Stomach (tissue), 9 donors: ENCODE data around the gene IL1B. TPM values are rescaled to one million over a fixed set of nuclear protein-coding genes. Genes with fewer than 3 reads are reported as not detected.

Experiments
- DNase-seq, 2 donors: peaks; one replicate each; pipeline versions ENCODE4 v3.0.0 to v3.0.0-alpha.2; 2013 to 2019
- H3K27ac ChIP-seq, 5 donors: fragments of 200-600 bp in 4 of 5; sonication (generic) in 4 of 5; one replicate each; pipeline ENCODE4 v1.5.1; 2013 to 2019; ENCODE audit warnings: mild to moderate bottlenecking in 1 of 5, moderate library complexity in 1 of 5
- H3K27me3 ChIP-seq, 3 donors: fragments of 200-600 bp; sonication (generic); one replicate each; pipeline ENCODE4 v1.5.1; 2017 to 2019; ENCODE audit warnings: mixed run types in 1 of 3
- H3K36me3 ChIP-seq, 4 donors: fragments of 200-600 bp; sonication (generic); 1 replicate in 3 of 4; 2 replicates in 1 of 4; pipeline ENCODE4 v1.5.1; 2016 to 2019
- H3K4me1 ChIP-seq, 4 donors: fragments of 200-600 bp; sonication (generic); one replicate each; pipeline ENCODE4 v1.5.1; 2016 to 2019
- H3K4me3 ChIP-seq, 4 donors: fragments of 200-600 bp; sonication (generic) in 3 of 4; one replicate each; pipeline ENCODE4 v1.5.1; 2016 to 2019; ENCODE audit warnings: mild to moderate bottlenecking in 1 of 4
- H3K9me3 ChIP-seq, 4 donors: fragments of 200-600 bp; sonication (generic); one replicate each; pipeline ENCODE4 v1.5.1; 2016 to 2019
- EP300 ChIP-seq: sonication (generic); formaldehyde crosslinking; IDR thresholded peaks from one replicate; pipeline ENCODE4 v1.6.1; 2017; ENCODE audit warnings: antibody characterized with exemption
- POLR2A ChIP-seq, 4 donors: fragments of 450-650 bp; IDR thresholded peaks; one replicate each; pipeline ENCODE4 v1.6.1; 2016; ENCODE audit warnings: antibody characterized with exemption in 4 of 4, control low read depth in 2 of 4, mild to moderate bottlenecking in 1 of 4, moderate library complexity in 1 of 4
- POLR2AphosphoS5 ChIP-seq, 3 donors: sonication (generic); formaldehyde crosslinking; IDR thresholded peaks; one replicate each; pipeline ENCODE4 v1.6.1; 2016; ENCODE audit warnings: antibody characterized with exemption in 3 of 3
- WGBS, 5 donors: extraction: QIAGEN DNeasy Blood & Tissue Kit in 3 of 5; methylation state at CpG; one replicate each; pipeline versions ENCODE4 v1.1.5 to v1.1.7; 2013 to 2018; 5-methylcytosine and 5-hydroxymethylcytosine counted together
- intact Hi-C: fragments of 100-400 bp; cut with DNase I; formaldehyde crosslinking; loops from one replicate; pipeline ENCODE4 v1.15.1; 2023; ENCODE audit warnings: low total_unique reads
- polyA plus RNA-seq, 3 donors: library from polyadenylated mRNA; stranded (reverse); fragments of 200-250 nt; gene quantifications; one replicate each; pipeline ENCODE4 v1.2.3, GENCODE V29; 2013
- total RNA-seq, 5 donors: library from RNA; depleted of rRNA; stranded (reverse); fragments of >200 nt; gene quantifications; one replicate each; pipeline versions ENCODE4 v1.1.0 to v1.2.3, GENCODE V29; 2014 to 2016
- TF ChIP-seq, protein P1 (sequence below), 7 experiments: fragments of 450-650 bp in 4 of 7; fragments of 200-600 bp in 3 of 7; sonication (generic) in 3 of 7; IDR thresholded peaks; one replicate each; pipeline ENCODE4 v1.5.1; 2016 to 2019; ENCODE audit warnings: antibody characterized with exemption in 7 of 7, control low read depth in 2 of 7, mild to moderate bottlenecking in 1 of 7
- donor health status: healthy with polysubstance abuse.
- donor health status: Bipolar disorder and iron deficiency.
- donor health status: healthy.

Gene IL1B
- total and polyA plus RNA-seq, 8 donors = 1.2 to 64.9 (median 14.4) TPM

DNA sequence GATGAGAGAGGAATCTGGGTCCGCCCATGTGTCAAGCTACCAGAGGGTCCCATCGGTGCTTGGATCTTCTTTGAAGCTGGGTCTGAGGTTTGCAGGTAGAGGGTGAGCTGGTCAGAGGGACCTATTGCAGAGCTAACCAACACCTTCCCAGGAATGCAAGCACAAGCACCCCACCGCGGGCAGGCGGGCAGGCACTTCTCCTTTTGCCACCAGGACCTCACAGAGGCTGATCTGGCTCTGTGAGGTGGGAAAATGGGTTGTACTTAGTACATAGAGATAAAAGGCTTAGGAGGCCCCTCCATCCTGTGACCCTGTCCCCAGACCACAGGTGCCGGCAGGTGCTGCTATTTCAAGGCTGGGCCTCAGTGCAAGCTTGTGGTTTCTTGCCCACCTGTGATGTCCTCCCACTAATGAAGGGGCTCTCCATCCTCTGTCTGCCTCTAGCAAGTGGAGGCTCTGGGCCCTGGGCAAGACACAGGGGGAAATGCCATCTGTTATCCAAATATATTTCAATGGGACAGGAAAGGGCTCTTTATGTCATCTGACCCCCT lies 43.0 kb upstream of the IL1B start:
- Histone ChIP-seq H3K27me3 (no peaks in the 10 kb centered on the region), H3K4me1 (peaks cover 0 to 15% (median 0%) of the 10 kb centered on the region in 4 donors), H3K27ac (no peak overlapping the region), H3K36me3 (no peaks in the 10 kb centered on the region), H3K4me3 (no peak overlapping the region), H3K9me3 (no peaks in the 10 kb centered on the region)
- 75 to 97% (median 91%) methylated on average over 6 of the region's 6 CpGs for WGBS, 5 donors
- no peak for DNase-seq
- TF ChIP-seq POLR2AphosphoS5 (IDR thresholded peaks at IDR 0.05) = no peak
- TF ChIP-seq POLR2A (IDR thresholded peaks at IDR 0.05) = no peak
- TF ChIP-seq EP300 = no peak
- TF ChIP-seq, protein P1, sequence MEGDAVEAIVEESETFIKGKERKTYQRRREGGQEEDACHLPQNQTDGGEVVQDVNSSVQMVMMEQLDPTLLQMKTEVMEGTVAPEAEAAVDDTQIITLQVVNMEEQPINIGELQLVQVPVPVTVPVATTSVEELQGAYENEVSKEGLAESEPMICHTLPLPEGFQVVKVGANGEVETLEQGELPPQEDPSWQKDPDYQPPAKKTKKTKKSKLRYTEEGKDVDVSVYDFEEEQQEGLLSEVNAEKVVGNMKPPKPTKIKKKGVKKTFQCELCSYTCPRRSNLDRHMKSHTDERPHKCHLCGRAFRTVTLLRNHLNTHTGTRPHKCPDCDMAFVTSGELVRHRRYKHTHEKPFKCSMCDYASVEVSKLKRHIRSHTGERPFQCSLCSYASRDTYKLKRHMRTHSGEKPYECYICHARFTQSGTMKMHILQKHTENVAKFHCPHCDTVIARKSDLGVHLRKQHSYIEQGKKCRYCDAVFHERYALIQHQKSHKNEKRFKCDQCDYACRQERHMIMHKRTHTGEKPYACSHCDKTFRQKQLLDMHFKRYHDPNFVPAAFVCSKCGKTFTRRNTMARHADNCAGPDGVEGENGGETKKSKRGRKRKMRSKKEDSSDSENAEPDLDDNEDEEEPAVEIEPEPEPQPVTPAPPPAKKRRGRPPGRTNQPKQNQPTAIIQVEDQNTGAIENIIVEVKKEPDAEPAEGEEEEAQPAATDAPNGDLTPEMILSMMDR (IDR thresholded peaks at IDR 0.05) = no peak
- intact Hi-C loops = loop anchor here (10.0 kb wide), 1 partner anchor 115 kb away; the partner anchor contains the start of gene CKAP2L

GRCh38 chr2:112877423-112877822 lies 40.8 kb upstream of the IL1B start:
- intact Hi-C loops = loop anchor here (10.0 kb wide), 1 partner anchor 113 kb away; the partner anchor contains the start of gene CKAP2L
- no peak overlapping the region for H3K27ac ChIP-seq
- DNase-seq = no peak
- H3K4me3 ChIP-seq = no peak overlapping the region
- peaks cover 0 to 15% (median 0%) of the 10 kb centered on the region in 4 donors for H3K4me1 ChIP-seq
- no peak for TF ChIP-seq POLR2A (IDR thresholded peaks at IDR 0.05)
- TF ChIP-seq, protein P1 (IDR thresholded peaks at IDR 0.05) = no peak
- no peak for TF ChIP-seq POLR2AphosphoS5 (IDR thresholded peaks at IDR 0.05)
- no peak for TF ChIP-seq EP300
- 85 to 97% (median 93%) methylated on average over 6 of the region's 6 CpGs for WGBS, 5 donors
- H3K9me3 ChIP-seq = no peaks in the 10 kb centered on the region
- no peaks in the 10 kb centered on the region for H3K27me3 ChIP-seq
- no peaks in the 10 kb centered on the region for H3K36me3 ChIP-seq

GRCh38 chr2:112876971-112877361 lies 40.4 kb upstream of the IL1B start:
- H3K9me3 ChIP-seq = no peaks in the 10 kb centered on the region
- no peaks in the 10 kb centered on the region for H3K27me3 ChIP-seq

GRCh38 chr2:112876257-112876970 lies 39.8 kb upstream of the IL1B start:
- intact Hi-C loops = loop anchor here (10.0 kb wide), 1 partner anchor 112 kb away; the partner anchor contains the start of gene CKAP2L
- DNase-seq = no peak
- Histone ChIP-seq H3K36me3 (no peaks in the 10 kb centered on the region), H3K4me1 (peaks cover 0 to 13% (median 0%) of the 10 kb centered on the region in 4 donors), H3K27ac (no peak overlapping the region), H3K9me3 (no peaks in the 10 kb centered on the region), H3K27me3 (no peaks in the 10 kb centered on the region), H3K4me3 (no peak overlapping the region)
- 84 to 98% (median 93%) methylated on average over 3 of the region's 3 CpGs for WGBS, 5 donors
- TF ChIP-seq POLR2AphosphoS5 (IDR thresholded peaks at IDR 0.05) (no peak), POLR2A (IDR thresholded peaks at IDR 0.05) (no peak), EP300 (no peak)
- TF ChIP-seq, protein P1 (IDR thresholded peaks at IDR 0.05) = no peak

More at GRCh38 chr2:112876971-112877361, 40.4 kb upstream of the IL1B start:
- no peak for DNase-seq
- no peak overlapping the region for H3K4me3 ChIP-seq
- 86 to 96% (median 92%) methylated on average over 3 to 4 of the region's 4 CpGs for WGBS, 5 donors
- peaks cover 0 to 15% (median 0%) of the 10 kb centered on the region in 4 donors for H3K4me1 ChIP-seq
- H3K27ac ChIP-seq = no peak overlapping the region
- intact Hi-C loops = loop anchor here (10.0 kb wide), 1 partner anchor 112 kb away; the partner anchor contains the start of gene CKAP2L
- TF ChIP-seq, protein P1 (IDR thresholded peaks at IDR 0.05) = no peak
- TF ChIP-seq EP300 (no peak), POLR2A (IDR thresholded peaks at IDR 0.05) (no peak), POLR2AphosphoS5 (IDR thresholded peaks at IDR 0.05) (no peak)
- no peaks in the 10 kb centered on the region for H3K36me3 ChIP-seq
